ENCODE results near the gene CZIB.

DNA sequence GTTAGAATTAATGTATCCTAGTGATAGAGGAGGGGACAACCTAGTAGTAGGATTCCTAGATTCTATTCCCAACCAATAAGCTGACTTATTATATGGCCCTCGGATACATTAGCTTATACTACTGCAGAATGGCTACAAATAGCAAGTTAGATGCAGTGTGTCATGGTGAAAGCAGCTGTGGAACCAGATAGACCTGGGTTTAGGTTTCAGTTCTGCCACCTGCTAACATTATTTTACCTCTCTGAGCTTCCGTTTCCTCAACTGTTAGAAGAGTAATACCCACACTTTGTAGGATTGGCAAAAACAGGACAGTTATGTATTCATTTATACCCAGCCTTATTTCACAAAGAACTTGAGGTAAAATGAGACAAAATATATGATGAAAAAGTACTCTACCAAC is 39.5 kb upstream of the CZIB start:
- TF ChIP-seq CTCF (IDR thresholded peaks at IDR 0.05) = no peak
- TF ChIP-seq EP300 (IDR thresholded peaks at IDR 0.05) = no peak
- no peak for TF ChIP-seq POLR2A (IDR thresholded peaks at IDR 0.05)
- no peak for TF ChIP-seq POLR2AphosphoS5 (IDR thresholded peaks at IDR 0.05)

Measured in suprapubic skin (tissue), 4 donors.